A549 (cell line): ENCODE results near the gene FXYD3.

Experiments used
- BCL3 ChIP-seq: fragments of >200 bp; sonication (Bioruptor Twin); formaldehyde crosslinking; IDR thresholded peaks from 3 replicates; pipeline ENCODE4 v1.6.1; 2016
- BHLHE40 ChIP-seq: IDR thresholded peaks from 2 replicates; pipeline ENCODE4 v1.6.1; 2012; ENCODE audit warnings: low read depth, low read length, inconsistent platforms
- CTCF ChIP-seq: fragments of >200 bp; sonication (Bioruptor Twin); formaldehyde crosslinking; IDR thresholded peaks from 3 replicates; pipeline ENCODE4 v1.5.1; 2016
- HDAC2 ChIP-seq: fragments of 200-600 bp; sonication (generic); IDR thresholded peaks from 2 replicates; pipeline ENCODE4 v1.6.1; 2016
- MAFK ChIP-seq: fragments of 450-650 bp; IDR thresholded peaks from 2 replicates; pipeline ENCODE4 v1.6.1; 2014; ENCODE audit not compliant: partially characterized antibody
- MAX ChIP-seq: IDR thresholded peaks from 2 replicates; pipeline ENCODE4 v1.6.1; 2012
- NFE2L2 ChIP-seq: fragments of 150-350 bp; conservative IDR thresholded peaks from 2 replicates; pipeline ENCODE4 v1.6.1; 2014; ENCODE audit warnings: low read length
- PBX3 ChIP-seq: IDR thresholded peaks from 2 replicates; pipeline ENCODE4 v1.6.1; 2012
- POLR2A ChIP-seq: IDR thresholded peaks from 2 replicates; pipeline ENCODE4 v1.6.1; 2012; ENCODE audit warnings: mild to moderate bottlenecking, low read length
- POLR2AphosphoS2 ChIP-seq: conservative IDR thresholded peaks from 2 replicates; pipeline ENCODE4 v1.6.1; 2012; ENCODE audit warnings: low read length, improper control_type of control experiment, inconsistent platforms
- RAD21 ChIP-seq, 2 experiments: fragments of >200 bp in 1 of 2; sonication (Bioruptor Twin) in 1 of 2; formaldehyde crosslinking in 1 of 2; IDR thresholded peaks in 1 of 2; conservative IDR thresholded peaks in 1 of 2; 2 replicates in 1 of 2; 3 replicates in 1 of 2; pipeline ENCODE4 v1.6.1; 2012 to 2018; ENCODE audit warnings: inconsistent platforms in 1 of 2
- USF2 ChIP-seq: fragments of 450-650 bp; IDR thresholded peaks from 2 replicates; pipeline ENCODE4 v1.6.1; 2014; ENCODE audit warnings: antibody characterized with exemption

- no peak for TF ChIP-seq RAD21 (conservative IDR thresholded peaks at IDR 0.05 in 1 of 2, IDR thresholded peaks at IDR 0.05 in 1 of 2)
- TF ChIP-seq CTCF = no peak
- TF ChIP-seq USF2 = no peak
- TF ChIP-seq MAFK = no peak
- peak; percentile 22; the same call in 1 of the 2 replicates for TF ChIP-seq POLR2A
- TF ChIP-seq POLR2AphosphoS2 = no peak
- TF ChIP-seq NFE2L2 = no peak
- TF ChIP-seq PBX3 = no peak
- TF ChIP-seq HDAC2 = no peak
- TF ChIP-seq MAX = no peak
- no peak for TF ChIP-seq BCL3
- no peak for TF ChIP-seq BHLHE40
Measured at GRCh38 chr19:35125270-35125717, 9.7 kb downstream of the FXYD3 start.
